ENCODE data around the gene MNT. TPM values are rescaled to one million over a fixed set of nuclear protein-coding genes. Genes with fewer than 3 reads are reported as not detected.

Gene MNT
- total RNA-seq, 1 experiment from 2014 or later = 38.9 TPM

DNA sequence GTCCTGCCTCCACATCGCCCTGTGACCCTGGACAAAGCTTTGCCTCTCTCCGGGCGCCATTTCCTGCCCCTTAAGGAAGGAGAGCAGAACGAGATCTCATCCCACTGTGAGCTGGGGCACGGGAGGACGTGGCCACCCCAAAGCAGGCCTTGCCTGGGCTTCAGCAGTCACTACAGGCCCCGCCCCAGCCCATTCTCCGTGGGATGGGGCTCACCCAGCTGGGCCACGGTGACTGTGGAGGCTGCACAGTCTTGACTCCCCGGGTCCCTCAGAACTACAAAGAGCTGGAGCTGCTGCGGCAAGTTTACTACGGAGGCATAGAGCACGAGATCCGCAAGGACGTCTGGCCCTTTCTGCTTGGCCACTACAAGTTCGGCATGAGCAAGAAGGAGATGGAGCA lies 28.2 kb downstream of the MNT start:
- TF ChIP-seq, protein P1, sequence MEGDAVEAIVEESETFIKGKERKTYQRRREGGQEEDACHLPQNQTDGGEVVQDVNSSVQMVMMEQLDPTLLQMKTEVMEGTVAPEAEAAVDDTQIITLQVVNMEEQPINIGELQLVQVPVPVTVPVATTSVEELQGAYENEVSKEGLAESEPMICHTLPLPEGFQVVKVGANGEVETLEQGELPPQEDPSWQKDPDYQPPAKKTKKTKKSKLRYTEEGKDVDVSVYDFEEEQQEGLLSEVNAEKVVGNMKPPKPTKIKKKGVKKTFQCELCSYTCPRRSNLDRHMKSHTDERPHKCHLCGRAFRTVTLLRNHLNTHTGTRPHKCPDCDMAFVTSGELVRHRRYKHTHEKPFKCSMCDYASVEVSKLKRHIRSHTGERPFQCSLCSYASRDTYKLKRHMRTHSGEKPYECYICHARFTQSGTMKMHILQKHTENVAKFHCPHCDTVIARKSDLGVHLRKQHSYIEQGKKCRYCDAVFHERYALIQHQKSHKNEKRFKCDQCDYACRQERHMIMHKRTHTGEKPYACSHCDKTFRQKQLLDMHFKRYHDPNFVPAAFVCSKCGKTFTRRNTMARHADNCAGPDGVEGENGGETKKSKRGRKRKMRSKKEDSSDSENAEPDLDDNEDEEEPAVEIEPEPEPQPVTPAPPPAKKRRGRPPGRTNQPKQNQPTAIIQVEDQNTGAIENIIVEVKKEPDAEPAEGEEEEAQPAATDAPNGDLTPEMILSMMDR (conservative IDR thresholded peaks at IDR 0.05) = no peak
- Mint-ChIP-seq H3K27me3 (ENCODE audit: low read depth) (no peaks in the 10 kb centered on the region), H3K9me3 (no peaks in the 10 kb centered on the region), H3K27ac (no peak overlapping the region), H3K4me1 (peaks cover 13 to 19% of the 10 kb centered on the region in 2 experiments), H3K4me3 (no peak overlapping the region), H3K36me3 (ENCODE audit: insufficient read depth in 1 of 3, low read depth in 3 of 3) (peaks cover 3 to 25% (median 25%) of the 10 kb centered on the region in 3 experiments; a peak in 6 of 7 replicates)
- Histone ChIP-seq H2AK5ac (ENCODE audit: insufficient read length, low read length) (no peak overlapping the region), H2BK120ac (ENCODE audit: low read depth, low read length, poor library complexity, severe bottlenecking) (no peak overlapping the region), H4K20me1 (ENCODE audit: control insufficient read depth, insufficient read depth, insufficient read length) (no peaks in the 10 kb centered on the region), H3K23ac (ENCODE audit: insufficient read length, low read depth, low read length) (no peak overlapping the region), H2BK20ac (ENCODE audit: low read depth, low read length, poor library complexity, severe bottlenecking) (no peak overlapping the region), H3K9me3 (ENCODE audit: control insufficient read depth, low read depth, low read length) (no peaks in the 10 kb centered on the region), H3T11ph (ENCODE audit: low read length) (no peak overlapping the region), H3K18ac (ENCODE audit: insufficient read length, low read depth, low read length) (no peak overlapping the region), H3K9ac (ENCODE audit: extremely low read depth, insufficient read length, low read length) (no peak overlapping the region), H2BK5ac (ENCODE audit: insufficient read length, low read length) (no peak overlapping the region), H3K4me2 (ENCODE audit: insufficient read depth, insufficient read length, low read length) (no peak overlapping the region), H2BK15ac (ENCODE audit: low read depth, low read length) (no peak overlapping the region), H4K5ac (ENCODE audit: insufficient read length, low read depth, low read length) (no peak overlapping the region), H3K79me2 (ENCODE audit: insufficient read depth, low read length) (no peaks in the 10 kb centered on the region), H3K79me1 (ENCODE audit: insufficient read depth, low read depth, low read length, poor library complexity, severe bottlenecking) (no peaks in the 10 kb centered on the region), H3K4me1 (ENCODE audit: insufficient read depth, low read length) (no peaks in the 10 kb centered on the region), H3K27me3 (ENCODE audit: insufficient read depth, low read length) (no peaks in the 10 kb centered on the region), H4K8ac (replicated peaks; ENCODE audit: insufficient read length, low read depth, low read length) (no peak overlapping the region), H3K14ac (ENCODE audit: insufficient read depth, low read length) (no peak overlapping the region), H4K91ac (ENCODE audit: insufficient read length, low read depth, low read length) (no peak overlapping the region), H2AFZ (ENCODE audit: low read length) (no peak overlapping the region), H2BK12ac (ENCODE audit: insufficient read length, low read depth, low read length) (no peak overlapping the region), H3K27ac (ENCODE audit: insufficient read length, low read depth, low read length) (no peak overlapping the region), H3K56ac (ENCODE audit: insufficient read length, low read depth, low read length) (no peak overlapping the region), H3K4ac (ENCODE audit: low read depth, low read length) (no peak overlapping the region), H3K23me2 (ENCODE audit: insufficient read length, low read depth, low read length, poor library complexity, severe bottlenecking) (no peaks in the 10 kb centered on the region)
- no peak for DNase-seq
- WGBS (ENCODE audit: extremely low coverage, insufficient read length, low lambda C conversion rate) = no CpG with 5 or more reads among the region's 16 CpGs

All from H9 (cell line).